ENCODE measurements around the gene SMURF2.

SMURF2 gene

GRCh38 chr17:64505340-64506200, 156.5 kb downstream of the SMURF2 start:
- peak; percentile 69 to 75 (median 70) for DNase-seq (ENCODE audit: low read depth in 3 of 3, low spot score in 1 of 3)

GRCh38 chr17:64504769-64505339, 157.3 kb downstream of the SMURF2 start:
- DNase-seq (ENCODE audit: low read depth in 3 of 3, low spot score in 1 of 3), result no peak

GRCh38 chr17:64503821-64504768, 158.0 kb downstream of the SMURF2 start:
- DNase-seq (ENCODE audit: low read depth in 3 of 3, low spot score in 1 of 3), result no peak

- no peak for DNase-seq (ENCODE audit: low read depth in 3 of 3, low spot score in 1 of 3)
Observed at GRCh38 chr17:64503341-64503740, 158.8 kb downstream of the SMURF2 start.

GRCh38 chr17:64502809-64503208, 159.3 kb downstream of the SMURF2 start:
- no peak for DNase-seq (ENCODE audit: low read depth in 3 of 3, low spot score in 1 of 3)

GRCh38 chr17:64502021-64502420, 160.1 kb downstream of the SMURF2 start:
- DNase-seq (ENCODE audit: low read depth in 3 of 3, low spot score in 1 of 3), result no peak

- DNase-seq (ENCODE audit: low read depth in 3 of 3, low spot score in 1 of 3), result no peak
Observed at GRCh38 chr17:64500862-64501765, 161.0 kb downstream of the SMURF2 start.

GRCh38 chr17:64500487-64500859, 161.6 kb downstream of the SMURF2 start:
- no peak for DNase-seq (ENCODE audit: low read depth in 3 of 3, low spot score in 1 of 3)

GRCh38 chr17:64499805-64500486, 162.2 kb downstream of the SMURF2 start:
- DNase-seq (ENCODE audit: low read depth in 3 of 3, low spot score in 1 of 3), result no peak

GRCh38 chr17:64498308-64499203, 163.6 kb downstream of the SMURF2 start:
- no peak for DNase-seq (ENCODE audit: low read depth in 3 of 3, low spot score in 1 of 3)

GRCh38 chr17:64497565-64498035, 164.5 kb downstream of the SMURF2 start:
- DNase-seq (ENCODE audit: low read depth in 3 of 3, low spot score in 1 of 3), result no peak

- peak; percentile 88 to 91 (median 89) for DNase-seq (ENCODE audit: low read depth in 3 of 3, low spot score in 1 of 3)
Observed at GRCh38 chr17:64496786-64497564, 165.1 kb downstream of the SMURF2 start, which contains the start of gene POLG2. Gene POLG2, minus strand, starts transcription at chr17:64497054. Its CDS starts 86 bp downstream, at chr17:64496968.

GRCh38 chr17:64496348-64496785, 165.7 kb downstream of the SMURF2 start:
- no peak for DNase-seq (ENCODE audit: low read depth in 3 of 3, low spot score in 1 of 3)
